Left renal cortex interstitium (tissue), 4 donors: ENCODE results near the gene GLDN. TPM values are rescaled to one million over a fixed set of nuclear protein-coding genes. Genes with fewer than 3 reads are reported as not detected.
"Not testable (repeated sequence)": the region's sequence is repeated elsewhere in the genome, so short reads cannot be mapped to it uniquely, and the experiment has no call there.

Experiments
- DNase-seq, 4 donors: peaks; one replicate each; pipeline ENCODE4 v3.0.0-alpha.2; 2013; ENCODE audit warnings: low read depth in 4 of 4, low spot score in 2 of 4, missing footprints in 1 of 4
- polyA plus RNA-seq, 4 donors: library from polyadenylated mRNA; unstranded; fragments of 120-200 nt; gene quantifications; one replicate each; pipeline ENCODE4 v1.2.1, GENCODE V29; 2013; ENCODE audit not compliant: insufficient read length in 4 of 4

The GLDN gene
- polyA plus RNA-seq, 4 donors: 0.18 to 0.62 (median 0.27) TPM

- no peak for DNase-seq
Observed at GRCh38 chr15:51386029-51386428, 44.6 kb downstream of the GLDN start.

GRCh38 chr15:51386486-51386885 is 45.0 kb downstream of the GLDN start:
- no peak for DNase-seq

- DNase-seq: no peak
Observed at GRCh38 chr15:51386960-51387698, 45.7 kb downstream of the GLDN start.

GRCh38 chr15:51387699-51388041 is 46.2 kb downstream of the GLDN start:
- DNase-seq: no peak

GRCh38 chr15:51388726-51389125 is 47.3 kb downstream of the GLDN start:
- DNase-seq: no peak

GRCh38 chr15:51390241-51390965 is 48.9 kb downstream of the GLDN start:
- DNase-seq: no peak

- no peak for DNase-seq
Observed at GRCh38 chr15:51390966-51391422, 49.5 kb downstream of the GLDN start.

GRCh38 chr15:51396921-51397320 is 55.5 kb downstream of the GLDN start:
- DNase-seq: no peak

GRCh38 chr15:51398626-51399025 is 57.2 kb downstream of the GLDN start:
- no peak for DNase-seq

- no peak for DNase-seq
Observed at GRCh38 chr15:51401051-51401780, 59.8 kb downstream of the GLDN start.

- no peak for DNase-seq
Observed at GRCh38 chr15:51401872-51402517, 60.5 kb downstream of the GLDN start.

GRCh38 chr15:51403072-51403878 is 61.8 kb downstream of the GLDN start:
- DNase-seq: no peak

GRCh38 chr15:51403946-51404695 is 62.7 kb downstream of the GLDN start:
- DNase-seq: no peak

- no peak for DNase-seq
Observed at GRCh38 chr15:51405693-51406523, 64.5 kb downstream of the GLDN start.

- DNase-seq: no peak
Observed at GRCh38 chr15:51414256-51414860, 72.9 kb downstream of the GLDN start.

- DNase-seq: no peak
Observed at GRCh38 chr15:51416129-51416528, 74.7 kb downstream of the GLDN start.

GRCh38 chr15:51423040-51423439 is 81.6 kb downstream of the GLDN start:
- not testable (repeated sequence) for DNase-seq

GRCh38 chr15:51424780-51425179 is 83.3 kb downstream of the GLDN start:
- no peak for DNase-seq
